Naive thymus-derived CD8-positive, alpha-beta T cell (primary cell): ENCODE results near the gene VAX1. TPM values are rescaled to one million over a fixed set of nuclear protein-coding genes. Genes with fewer than 3 reads are reported as not detected.
A peak's percentile ranks its signal among the peaks of the same experiment; 100 is the strongest.
"Not testable (repeated sequence)": the region's sequence is repeated elsewhere in the genome, so short reads cannot be mapped to it uniquely, and the experiment has no call there.

ENCODE experiments used
- ATAC-seq, 2 donors: fragments of 150-1000 bp; cut with Tn5 transposase in 1 of 2; sonication (Bioruptor Pico), chemical (Tn5 transposase) in 1 of 2; 1 replicate in 1 of 2; 2 replicates in 1 of 2; pipeline ENCODE4 v1.10.0; 2021; ENCODE audit warnings: mild to moderate bottlenecking in 2 of 2, moderate library complexity in 2 of 2
- POLR2A ChIA-PET: fragments of 350-600 bp; sonication (Branson Sonifier 250); formaldehyde crosslinking; loops from one replicate; lab custom pipeline; 2021; ENCODE audit warnings: antibody characterized with exemption; lab: Charles Lee
- DNase-seq, 10 donors: peaks; one replicate each; pipeline versions ENCODE4 v3.0.0 to v3.0.0-alpha.2; 2020 to 2022
- H3K27ac Mint-ChIP-seq, 10 donors: one replicate each; pipeline ENCODE4 v1.8.0; 2020 to 2022; ENCODE audit warnings: mild to moderate bottlenecking in 10 of 10, mixed read lengths in 10 of 10, moderate library complexity in 4 of 10, inconsistent platforms in 1 of 10
- H3K27me3 Mint-ChIP-seq, 5 donors: one replicate each; pipeline ENCODE4 v1.8.0; 2021 to 2022; ENCODE audit warnings: mixed read lengths in 5 of 5
- H3K36me3 Mint-ChIP-seq, 3 donors: one replicate each; pipeline ENCODE4 v1.8.0; 2020 to 2022; ENCODE audit warnings: mixed read lengths in 3 of 3, mild to moderate bottlenecking in 2 of 3, inconsistent platforms in 1 of 3
- H3K4me1 Mint-ChIP-seq, 4 donors: one replicate each; pipeline ENCODE4 v1.8.0; 2021 to 2022; ENCODE audit warnings: mixed read lengths in 4 of 4
- H3K4me3 Mint-ChIP-seq, 10 donors: one replicate each; pipeline ENCODE4 v1.8.0; 2020 to 2022; ENCODE audit warnings: mild to moderate bottlenecking in 10 of 10, mixed read lengths in 10 of 10, moderate library complexity in 6 of 10, inconsistent platforms in 1 of 10
- H3K9me3 Mint-ChIP-seq, 9 donors: one replicate each; pipeline ENCODE4 v1.8.0; 2020 to 2022; ENCODE audit warnings: mixed read lengths in 9 of 9, mild to moderate bottlenecking in 3 of 9, inconsistent platforms in 1 of 9, moderate library complexity in 1 of 9
- polyA plus RNA-seq, 3 donors: library from polyadenylated mRNA; unstranded; fragments of 300-500 nt; fragmentation: Illumina TruSeq; gene quantifications; one replicate each; pipeline ENCODE4 v1.2.3, GENCODE V29; 2021
- total RNA-seq, 8 experiments: library from RNA in 2 of 8; stranded (reverse) in 2 of 8; gene quantifications; one replicate each; pipeline ENCODE4 v1.2.3 and lab custom pipeline; 2021 to 2026

The VAX1 gene
- total and polyA plus RNA-seq, 5 experiments from 2014 or later: not detected

DNA sequence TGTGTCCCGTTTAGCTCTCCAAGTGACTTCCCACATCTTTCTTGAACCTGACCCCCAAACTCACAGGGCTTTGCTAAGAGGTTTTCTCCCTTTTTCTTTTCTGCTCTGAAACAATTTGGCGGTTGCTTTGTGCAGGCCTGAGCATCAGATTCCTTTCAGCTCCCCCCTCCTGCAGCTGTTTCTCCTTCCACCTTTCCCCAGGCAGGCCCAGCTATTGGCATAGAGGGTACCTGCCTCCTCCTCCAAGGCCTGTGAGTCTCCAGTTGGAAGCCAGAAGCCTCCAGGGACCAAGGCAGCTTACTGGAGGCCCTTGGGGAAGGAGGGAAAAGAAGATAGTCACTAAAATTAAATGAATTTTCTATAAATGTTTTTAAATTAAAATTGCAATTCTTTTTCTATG, 7.7 kb downstream of the VAX1 start:
- DNase-seq: no peak
- no peak for ATAC-seq
- H3K27ac Mint-ChIP-seq: no peak overlapping the region
- H3K4me1 Mint-ChIP-seq: peaks cover 15 to 36% (median 33%) of the 10 kb centered on the region in 4 donors
- H3K4me3 Mint-ChIP-seq: peak overlapping the region in 4 of 10 donors; percentile 33 to 72 (median 58)
- H3K9me3 Mint-ChIP-seq: peaks cover 0 to 7% (median 0%) of the 10 kb centered on the region in 9 donors
- POLR2A ChIA-PET: no interaction called here
- H3K36me3 Mint-ChIP-seq: peaks cover 0 to 7% (median 5%) of the 10 kb centered on the region in 3 donors
- peaks cover 60 to 98% (median 73%) of the 10 kb centered on the region in 5 donors for H3K27me3 Mint-ChIP-seq

- H3K27ac Mint-ChIP-seq, POLR2A ChIA-PET, ATAC-seq, H3K4me3 Mint-ChIP-seq, H3K36me3 Mint-ChIP-seq, DNase-seq, H3K9me3 Mint-ChIP-seq: not testable (repeated sequence)
- Mint-ChIP-seq H3K27me3 (peaks cover 43 to 66% (median 50%) of the 10 kb centered on the region in 5 donors), H3K4me1 (peaks cover 6 to 11% (median 9%) of the 10 kb centered on the region in 4 donors)
Observed at GRCh38 chr10:117126645-117127044, 11.4 kb downstream of the VAX1 start.

GRCh38 chr10:117126034-117126433, 12.0 kb downstream of the VAX1 start:
- H3K4me1 Mint-ChIP-seq: peaks cover 2 to 5% (median 4%) of the 10 kb centered on the region in 4 donors
- H3K27me3 Mint-ChIP-seq: peaks cover 40 to 60% (median 45%) of the 10 kb centered on the region in 5 donors
- peaks cover 0 to 4% (median 0%) of the 10 kb centered on the region in 9 donors for H3K9me3 Mint-ChIP-seq
- H3K36me3 Mint-ChIP-seq: peaks cover 0 to 3% (median 0%) of the 10 kb centered on the region in 3 donors
- H3K27ac Mint-ChIP-seq: no peak overlapping the region
- POLR2A ChIA-PET: no interaction called here
- DNase-seq: no peak
- no peak overlapping the region for H3K4me3 Mint-ChIP-seq
- ATAC-seq: no peak

DNA sequence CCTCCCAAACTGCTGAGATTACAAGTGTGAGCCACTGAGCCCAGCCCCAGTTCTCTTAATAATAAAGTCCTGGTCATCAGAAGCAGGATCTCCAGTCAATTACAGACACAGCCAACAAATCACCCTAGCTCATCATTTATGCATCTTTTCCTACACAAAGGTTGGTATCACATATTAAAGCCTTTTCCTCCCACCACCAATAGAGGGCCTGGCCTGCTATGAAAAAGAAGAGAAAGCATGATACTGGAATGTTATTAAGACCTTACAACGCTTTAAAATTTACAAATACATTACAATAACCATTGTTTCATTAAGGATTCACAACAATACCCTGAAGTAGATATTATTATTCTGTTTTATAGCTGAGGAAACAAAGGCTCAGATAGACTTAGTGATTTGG, 25.9 kb downstream of the VAX1 start:
- Mint-ChIP-seq H3K4me3 (no peak overlapping the region), H3K27me3 (peaks cover 16 to 55% (median 45%) of the 10 kb centered on the region in 5 donors), H3K27ac (no peak overlapping the region), H3K36me3 (peaks cover 0 to 2% (median 0%) of the 10 kb centered on the region in 3 donors), H3K4me1 (no peaks in the 10 kb centered on the region), H3K9me3 (peaks cover 0 to 3% (median 0%) of the 10 kb centered on the region in 9 donors)
- POLR2A ChIA-PET: no interaction called here
- ATAC-seq: no peak
- DNase-seq: no peak

DNA sequence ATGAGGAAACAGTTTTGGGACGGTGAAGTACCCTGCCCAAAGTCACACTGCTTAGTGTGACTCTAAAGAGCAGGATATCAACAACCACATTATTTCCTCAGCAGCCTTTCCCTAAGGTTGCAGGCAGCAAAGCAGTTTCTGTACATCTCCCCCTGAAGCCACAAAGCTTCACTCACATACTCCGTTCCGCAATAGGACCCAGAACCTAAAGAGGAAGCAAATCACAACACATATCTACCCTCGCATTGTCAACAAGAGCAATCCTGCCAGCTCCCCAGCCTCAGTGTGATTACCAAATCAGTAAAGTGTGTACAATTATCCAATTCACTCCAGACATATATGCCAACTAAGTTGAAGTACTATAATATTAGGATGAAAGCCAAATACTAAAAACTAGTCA, 30.8 kb downstream of the VAX1 start:
- ATAC-seq (no peak), DNase-seq (no peak)
- Mint-ChIP-seq H3K36me3 (no peaks in the 10 kb centered on the region), H3K27me3 (peaks cover 11 to 44% (median 25%) of the 10 kb centered on the region in 5 donors), H3K4me3 (no peak overlapping the region), H3K9me3 (peaks cover 0 to 3% (median 0%) of the 10 kb centered on the region in 9 donors), H3K4me1 (no peaks in the 10 kb centered on the region), H3K27ac (no peak overlapping the region)
- POLR2A ChIA-PET: no interaction called here

GRCh38 chr10:117096599-117097201, 41.4 kb downstream of the VAX1 start:
- Mint-ChIP-seq H3K36me3 (no peaks in the 10 kb centered on the region), H3K9me3 (no peaks in the 10 kb centered on the region), H3K27ac (no peak overlapping the region), H3K4me1 (no peaks in the 10 kb centered on the region), H3K27me3 (peaks cover 6 to 63% (median 13%) of the 10 kb centered on the region in 5 donors), H3K4me3 (no peak overlapping the region)
- no peak for ATAC-seq
- POLR2A ChIA-PET: no interaction called here
- no peak for DNase-seq

GRCh38 chr10:117094856-117095255, 43.2 kb downstream of the VAX1 start:
- peaks cover 10 to 74% (median 20%) of the 10 kb centered on the region in 5 donors for H3K27me3 Mint-ChIP-seq
- H3K4me3 Mint-ChIP-seq: no peak overlapping the region
- POLR2A ChIA-PET: no interaction called here
- H3K4me1 Mint-ChIP-seq: no peaks in the 10 kb centered on the region
- no peaks in the 10 kb centered on the region for H3K36me3 Mint-ChIP-seq
- H3K9me3 Mint-ChIP-seq: no peaks in the 10 kb centered on the region
- no peak for ATAC-seq
- no peak overlapping the region for H3K27ac Mint-ChIP-seq
- no peak for DNase-seq

DNA sequence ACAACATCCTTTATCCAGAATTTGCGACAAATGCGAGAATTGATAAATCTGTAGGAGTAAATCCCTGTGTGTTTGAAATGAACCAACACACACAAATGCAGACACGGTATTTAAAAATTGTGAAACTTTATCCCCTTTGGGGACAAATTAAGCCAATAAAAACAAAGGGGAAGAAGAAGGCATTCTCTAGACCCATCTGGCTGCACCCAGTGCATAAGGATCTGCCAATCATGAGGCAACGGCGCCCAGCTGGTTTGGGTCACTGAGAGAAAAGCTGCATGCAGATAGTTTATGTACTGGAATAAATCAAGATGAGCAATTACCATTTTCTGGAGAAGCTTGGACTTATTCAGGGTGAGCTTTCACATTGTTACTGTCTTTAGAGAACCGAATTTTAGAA, 45.7 kb downstream of the VAX1 start:
- DNase-seq: no peak
- POLR2A ChIA-PET: no interaction called here

DNA sequence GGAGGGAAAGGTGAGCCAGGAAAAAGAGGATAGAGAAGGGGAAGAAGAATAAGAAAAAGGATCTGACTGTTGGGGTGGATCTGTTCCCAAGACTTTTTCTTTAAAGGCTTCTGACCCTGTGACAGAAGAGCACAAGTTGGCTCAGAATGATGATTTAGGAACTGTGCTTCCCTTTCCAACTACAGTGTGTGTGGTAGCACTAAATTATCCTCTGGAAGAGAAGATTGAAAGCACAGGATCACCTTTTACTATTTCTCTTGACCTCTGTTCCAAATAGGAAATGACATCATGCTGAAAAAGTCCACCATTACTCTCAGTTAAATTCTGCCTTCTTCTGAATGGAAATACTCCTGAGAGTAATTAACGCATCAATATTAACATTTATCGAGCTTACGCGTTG, 47.2 kb downstream of the VAX1 start:
- POLR2A ChIA-PET: no interaction called here
- Mint-ChIP-seq H3K36me3 (no peaks in the 10 kb centered on the region), H3K27me3 (peaks cover 12 to 72% (median 26%) of the 10 kb centered on the region in 5 donors), H3K27ac (no peak overlapping the region), H3K4me1 (no peaks in the 10 kb centered on the region), H3K4me3 (no peak overlapping the region), H3K9me3 (peaks cover 0 to 2% (median 0%) of the 10 kb centered on the region in 9 donors)
- ATAC-seq (no peak), DNase-seq (no peak)

More for the DNA sequence above, 45.7 kb downstream of the VAX1 start:
- H3K36me3 Mint-ChIP-seq: no peaks in the 10 kb centered on the region
- no peak for ATAC-seq
- peaks cover 0 to 2% (median 0%) of the 10 kb centered on the region in 9 donors for H3K9me3 Mint-ChIP-seq
- no peak overlapping the region for H3K27ac Mint-ChIP-seq
- H3K4me1 Mint-ChIP-seq: no peaks in the 10 kb centered on the region
- H3K27me3 Mint-ChIP-seq: peaks cover 9 to 72% (median 20%) of the 10 kb centered on the region in 5 donors
- no peak overlapping the region for H3K4me3 Mint-ChIP-seq

DNA sequence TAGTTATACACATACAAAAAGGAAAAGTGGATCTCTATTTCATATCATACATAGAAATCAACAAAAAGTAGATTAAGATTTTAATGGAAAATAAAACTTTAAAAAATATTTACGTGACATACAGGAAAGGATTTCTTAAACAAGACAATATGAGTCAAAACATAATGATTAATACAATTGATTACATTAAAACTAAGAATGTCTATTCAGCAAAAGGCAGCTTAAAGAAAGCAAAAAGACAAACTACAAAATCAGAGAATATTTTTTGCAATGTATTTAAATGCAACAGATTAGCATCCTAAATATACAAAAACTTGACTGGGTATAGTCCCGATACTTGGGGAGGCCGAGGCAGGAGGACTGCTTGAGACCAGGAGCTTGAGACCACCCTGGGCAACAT, 50.5 kb downstream of the VAX1 start:
- H3K27ac Mint-ChIP-seq: no peak overlapping the region
- ATAC-seq (no peak), DNase-seq (no peak)
- POLR2A ChIA-PET: no interaction called here
- no peaks in the 10 kb centered on the region for H3K4me1 Mint-ChIP-seq
- H3K36me3 Mint-ChIP-seq: peaks cover 0 to 6% (median 0%) of the 10 kb centered on the region in 3 donors
- no peak overlapping the region for H3K4me3 Mint-ChIP-seq
- peaks cover 0 to 7% (median 2%) of the 10 kb centered on the region in 9 donors for H3K9me3 Mint-ChIP-seq
- H3K27me3 Mint-ChIP-seq: peaks cover 14 to 59% (median 25%) of the 10 kb centered on the region in 5 donors

DNA sequence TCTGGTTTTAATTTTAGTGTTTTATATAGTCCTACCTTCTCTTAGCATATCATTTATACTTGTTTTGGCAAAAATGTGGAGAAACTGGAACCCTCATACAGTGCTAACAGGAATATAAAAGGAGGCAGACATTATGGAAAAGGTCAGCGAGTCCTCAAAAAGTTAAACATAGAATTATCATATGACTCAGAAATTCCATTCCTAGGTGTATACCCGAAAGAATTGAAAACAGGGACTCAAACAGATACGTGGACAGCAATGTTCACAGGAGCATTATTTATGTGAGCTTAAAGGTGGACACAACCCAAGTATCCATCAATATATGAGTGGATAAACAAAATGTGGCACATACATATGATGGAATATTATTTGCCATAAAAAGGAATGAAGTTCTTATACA, 51.5 kb downstream of the VAX1 start:
- POLR2A ChIA-PET: no interaction called here
- no peak overlapping the region for H3K27ac Mint-ChIP-seq
- DNase-seq: no peak
- no peak for ATAC-seq
- peaks cover 10 to 54% (median 23%) of the 10 kb centered on the region in 5 donors for H3K27me3 Mint-ChIP-seq
- no peak overlapping the region for H3K4me3 Mint-ChIP-seq
- H3K9me3 Mint-ChIP-seq: peaks cover 0 to 7% (median 2%) of the 10 kb centered on the region in 9 donors
- H3K4me1 Mint-ChIP-seq: no peaks in the 10 kb centered on the region
- peaks cover 0 to 6% (median 0%) of the 10 kb centered on the region in 3 donors for H3K36me3 Mint-ChIP-seq

DNA sequence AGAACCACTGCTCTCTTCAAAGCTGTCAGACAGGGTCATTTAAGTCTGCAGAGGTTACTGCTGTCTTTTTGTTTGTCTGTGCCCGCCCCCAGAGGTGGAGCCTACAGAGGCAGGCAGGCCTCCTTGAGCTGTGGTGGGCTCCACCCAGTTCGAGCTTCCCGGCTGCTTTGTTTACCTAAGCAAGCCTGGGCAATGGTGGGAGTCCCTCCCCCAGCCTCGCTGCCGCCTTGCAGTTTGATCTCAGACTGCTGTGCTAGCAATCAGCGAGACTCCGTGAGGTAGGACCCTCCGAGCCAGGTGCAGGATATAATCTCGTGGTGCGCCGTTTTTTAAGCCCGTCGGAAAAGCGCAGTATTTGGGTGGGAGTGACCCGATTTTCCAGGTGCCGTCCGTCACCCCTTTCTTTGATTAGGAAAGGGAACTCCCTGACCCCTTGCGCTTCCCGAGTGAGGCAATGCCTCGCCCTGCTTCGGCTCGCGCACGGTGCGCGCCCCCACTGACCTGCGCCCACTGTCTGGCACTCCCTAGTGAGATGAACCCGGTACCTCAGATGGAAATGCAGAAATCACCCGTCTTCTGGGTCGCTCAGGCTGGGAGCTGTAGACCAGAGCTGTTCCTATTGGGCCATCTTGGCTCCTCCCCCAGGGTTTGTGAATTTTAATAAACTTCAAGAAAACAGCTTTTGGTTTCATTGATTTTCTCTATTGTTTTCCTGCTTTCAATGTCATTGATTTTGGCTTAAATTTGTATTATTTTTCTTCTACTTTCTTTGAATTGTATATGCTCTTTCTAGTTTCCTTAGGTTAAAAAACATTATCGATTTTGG, 53.4 kb downstream of the VAX1 start:
- POLR2A ChIA-PET, ATAC-seq, H3K4me1 Mint-ChIP-seq, H3K9me3 Mint-ChIP-seq, H3K36me3 Mint-ChIP-seq, DNase-seq, H3K27ac Mint-ChIP-seq, H3K4me3 Mint-ChIP-seq: not testable (repeated sequence)
- peaks cover 7 to 41% (median 18%) of the 10 kb centered on the region in 5 donors for H3K27me3 Mint-ChIP-seq
